ENCODE data around the gene CBY2. TPM values are rescaled to one million over a fixed set of nuclear protein-coding genes. Genes with fewer than 3 reads are reported as not detected.

Gene CBY2
- total RNA-seq, 1 experiment from 2014 or later: not detected

- CTCF ChIA-PET: interaction anchor here (0.7 kb wide), 1 partner anchor 9 kb away, joined by 3 read pairs; no protein-coding TSS in a partner anchor
- H3K27me3 ChIP-seq (ENCODE audit: insufficient read depth, low read length): peaks cover 16% of the 10 kb centered on the region; the same call in 1 of the 2 replicates
- RAD21 ChIA-PET (ENCODE audit: low non-redundant PET in 1 of 2, low total read pairs in 2 of 2, uncharacterized antibody in 2 of 2, unreplicated experiment in 2 of 2): no interaction called here
- no peak overlapping the region for H3K4me3 ChIP-seq (replicated peaks in 1 of 2; ENCODE audit: low read depth in 1 of 2, low read length in 2 of 2)
- intact Hi-C loops (cut with micrococcal nuclease): no loop called here
- no peak for ATAC-seq
- no peak overlapping the region for H3K9ac ChIP-seq (ENCODE audit: low read length)
- no peak overlapping the region for H3K4me2 ChIP-seq (ENCODE audit: low read length)
- H3K9me2 ChIP-seq (ENCODE audit: insufficient read depth): no peaks in the 10 kb centered on the region
- no peaks in the 10 kb centered on the region for H3K9me3 ChIP-seq (ENCODE audit: control insufficient read depth in 1 of 2, insufficient read depth in 1 of 2, low read depth in 1 of 2, low read length in 2 of 2)
- peaks cover 0 to 7% of the 10 kb centered on the region in 2 experiments; a peak in 1 of 4 replicates for H3K4me1 ChIP-seq (ENCODE audit: control insufficient read depth in 1 of 2, insufficient read depth in 2 of 2, low read length in 2 of 2)
- no peaks in the 10 kb centered on the region for H3K36me3 ChIP-seq (ENCODE audit: control insufficient read depth in 1 of 2, insufficient read depth in 2 of 2, low read length in 2 of 2)
- DNase-seq (ENCODE audit: low read depth, low spot score): no peak
- no peak overlapping the region for H2AFZ ChIP-seq (ENCODE audit: low read depth, low read length, poor library complexity, severe bottlenecking)
- POLR2A ChIA-PET: no interaction called here
- TF ChIP-seq MAX (IDR thresholded peaks at IDR 0.05) (no peak), TCF7L2 (IDR thresholded peaks at IDR 0.05; ENCODE audit: borderline replicate concordance, extremely low read depth, insufficient read depth, insufficient read length) (no peak), REST (IDR thresholded peaks at IDR 0.05; ENCODE audit: low read depth) (no peak), EGR1 (IDR thresholded peaks at IDR 0.05; ENCODE audit: low read depth) (no peak), POLR2A (IDR thresholded peaks at IDR 0.05; ENCODE audit: borderline replicate concordance, extremely low read depth, insufficient read depth, insufficient read length) (no peak), JUND (IDR thresholded peaks at IDR 0.05) (no peak), CEBPB (IDR thresholded peaks at IDR 0.05; ENCODE audit: low read depth) (no peak), RAD21 (IDR thresholded peaks at IDR 0.05; ENCODE audit: low read depth) (no peak), YY1 (IDR thresholded peaks at IDR 0.05; ENCODE audit: extremely low read depth, insufficient replicate concordance, low read depth, low read length) (no peak), FOSL1 (IDR thresholded peaks at IDR 0.05; ENCODE audit: low read depth) (no peak), SIN3A (IDR thresholded peaks at IDR 0.05; ENCODE audit: low read depth) (no peak), SP1 (IDR thresholded peaks at IDR 0.05; ENCODE audit: low read depth) (no peak), ZNF274 (IDR thresholded peaks at IDR 0.05; ENCODE audit: low read depth, low read length) (no peak), EZH2phosphoT487 (IDR thresholded peaks at IDR 0.05; ENCODE audit: borderline replicate concordance) (no peak), POLR2AphosphoS5 (IDR thresholded peaks at IDR 0.05; ENCODE audit: low read depth, low read length) (no peak), ATF3 (IDR thresholded peaks at IDR 0.05) (no peak)
- no peak overlapping the region for H3K27ac ChIP-seq (ENCODE audit: low read depth, low read length)
- H3K79me2 ChIP-seq (ENCODE audit: insufficient read depth, low read length): no peaks in the 10 kb centered on the region
- BruUV-seq (replicated peaks): no TSS peak
- no peaks in the 10 kb centered on the region for H4K20me1 ChIP-seq (ENCODE audit: insufficient read depth)
These were observed 31.8 kb upstream of the CBY2 start for GRCh38 chr13:45670189-45670885.

Measured in HCT116 (cell line).